Panc1 (cell line): ENCODE measurements around the gene GNAT1. TPM values are rescaled to one million over a fixed set of nuclear protein-coding genes. Genes with fewer than 3 reads are reported as not detected.
A peak's percentile ranks its signal among the peaks of the same experiment; 100 is the strongest.

Source experiments
- ATAC-seq: fragments of 200-7000 bp; cut with Tn5 transposase; 2 replicates; pipeline ENCODE4 v1.9.1; 2020; ENCODE audit warnings: mild to moderate bottlenecking, moderate library complexity
- BruUV-seq: library from RNA; stranded (reverse); fragments of 400-500 nt; replicated peaks from 2 replicates; lab custom pipeline; 2021; lab: Mats Ljungman, UMichigan
- CTCF ChIA-PET: fragments of 300-600 bp; sonication (Branson Sonifier 250); formaldehyde crosslinking; loops from one replicate; lab custom pipeline; 2022; ENCODE audit warnings: antibody characterized with exemption; lab: Charles Lee
- POLR2A ChIA-PET: fragments of 300-600 bp; sonication (Branson Sonifier 250); formaldehyde crosslinking; loops from one replicate; lab custom pipeline; 2022; ENCODE audit warnings: antibody characterized with exemption; lab: Charles Lee
- DNase-seq: peaks from one replicate; pipeline ENCODE4 v3.0.0-alpha.2; 2010; ENCODE audit warnings: low read depth, low spot score
- H3K27ac ChIP-seq: 2 replicates; pipeline ENCODE4 v1.5.1; 2011; ENCODE audit warnings: mild to moderate bottlenecking, low read length, inconsistent platforms
- H3K27me3 ChIP-seq: fragments of 200-500 bp; sonication (Bioruptor generic); 2 replicates; pipeline ENCODE4 v1.6.0; 2014; ENCODE audit warnings: low read length, inconsistent platforms; ENCODE audit not compliant: control insufficient read depth, insufficient read depth
- H3K36me3 ChIP-seq: fragments of 200-500 bp; sonication (Bioruptor generic); 2 replicates; pipeline ENCODE4 v1.5.1; 2014; ENCODE audit warnings: inconsistent platforms, mild to moderate bottlenecking, low read length, moderate library complexity; ENCODE audit not compliant: control insufficient read depth, insufficient read depth
- H3K4me1 ChIP-seq: 2 replicates; pipeline ENCODE4 v1.5.1; 2011; ENCODE audit warnings: inconsistent platforms, mild to moderate bottlenecking, low read length, moderate library complexity; ENCODE audit not compliant: control insufficient read depth, insufficient read depth
- H3K4me3 ChIP-seq, 2 experiments: 2 replicates each; pipeline ENCODE4 v1.5.1; 2011 to 2012; ENCODE audit warnings: low read depth in 2 of 2, low read length in 2 of 2, mild to moderate bottlenecking in 2 of 2, inconsistent platforms in 1 of 2, moderate library complexity in 1 of 2
- H3K9me3 ChIP-seq: fragments of 200-500 bp; sonication (Bioruptor generic); 2 replicates; pipeline ENCODE4 v1.5.1; 2014; ENCODE audit warnings: low read depth, mild to moderate bottlenecking, inconsistent platforms, low read length, moderate library complexity; ENCODE audit not compliant: control insufficient read depth, insufficient read depth
- POLR2AphosphoS5 ChIP-seq: IDR thresholded peaks from 2 replicates; pipeline ENCODE4 v1.6.1; 2012; ENCODE audit warnings: mild to moderate bottlenecking, low read depth, low read length, moderate library complexity
- SIN3A ChIP-seq: IDR thresholded peaks from 2 replicates; pipeline ENCODE4 v1.6.1; 2012; ENCODE audit warnings: low read depth, mild to moderate bottlenecking, low read length, moderate library complexity, borderline replicate concordance; ENCODE audit not compliant: insufficient read depth
- TCF7L2 ChIP-seq: IDR thresholded peaks from 2 replicates; pipeline ENCODE4 v1.6.1; 2011; ENCODE audit warnings: mild to moderate bottlenecking, low read depth, low read length, inconsistent platforms
- in situ Hi-C: cut with HindIII; loops from 2 replicates; pipeline ENCODE4 v1.10.0; 2016; ENCODE audit warnings: low sequenced_read_pairs, low pct_unique_long_range_greater_than_20kb
- intact Hi-C: fragments of 100-400 bp; cut with micrococcal nuclease; formaldehyde crosslinking; loops from one replicate; pipeline ENCODE4 v1.10.0; 2022; ENCODE audit not compliant: unreplicated experiment
- total RNA-seq: library from RNA; stranded (reverse); gene quantifications from one replicate; pipeline ENCODE4 v1.2.1, GENCODE V29; 2021; ENCODE audit not compliant: unreplicated experiment
- TF ChIP-seq, protein P1 (sequence below): fragments of 450-650 bp; IDR thresholded peaks from 2 replicates; pipeline ENCODE4 v1.5.1; 2017; ENCODE audit warnings: mild to moderate bottlenecking
- TF ChIP-seq, protein P2 (sequence below), 2 experiments: IDR thresholded peaks; 2 replicates each; pipeline ENCODE4 v1.6.1; 2011 to 2012; ENCODE audit warnings: low read depth in 2 of 2, control low read depth in 1 of 2, low read length in 1 of 2, mild to moderate bottlenecking in 1 of 2, moderate library complexity in 1 of 2; ENCODE audit not compliant: insufficient read depth in 1 of 2

The GNAT1 gene
- total RNA-seq, 1 experiment from 2014 or later = not detected

DNA sequence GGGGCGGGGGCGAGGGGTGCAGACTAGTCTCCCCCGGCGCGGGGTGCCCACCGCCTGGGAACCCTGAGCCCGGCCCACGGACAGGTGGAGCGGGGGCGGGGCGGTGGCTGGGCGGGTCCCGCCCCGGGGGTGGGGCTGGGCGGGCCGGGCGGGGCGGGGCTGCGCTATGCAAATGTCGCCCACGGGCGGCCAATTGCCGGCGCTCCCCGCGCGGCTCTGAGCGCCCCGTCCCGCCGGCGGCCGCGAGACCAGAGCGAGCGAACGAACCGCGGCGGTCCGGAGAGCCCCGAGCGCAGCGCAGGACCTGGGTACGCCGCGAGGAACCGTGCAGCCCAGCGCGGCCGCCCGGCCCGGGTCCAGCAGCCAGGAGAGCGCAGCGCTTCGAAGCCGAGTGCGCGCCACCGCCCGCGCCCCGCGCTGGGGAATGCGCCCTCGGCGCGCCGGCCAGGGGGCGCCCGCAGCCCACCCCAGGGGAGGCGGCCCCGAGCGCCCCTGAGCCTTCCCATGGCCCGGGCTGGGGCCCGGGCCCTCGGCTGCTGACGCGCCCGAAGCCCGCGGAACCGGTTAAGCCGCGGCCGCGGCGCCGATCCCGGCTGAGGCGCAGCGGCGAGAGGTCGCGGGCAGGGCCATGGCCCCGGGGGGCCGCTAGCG is 36.4 kb upstream of the GNAT1 start, which contains the start of gene SEMA3F:
Gene SEMA3F, plus strand, starts transcription at position 485 of the 651 bp plus-strand sequence. CDS start 4,299 bp downstream, outside the sequence.
- in situ Hi-C loops (no loop called here), intact Hi-C loops (no loop called here)
- TF ChIP-seq SIN3A (no peak), TCF7L2 (no peak), POLR2AphosphoS5 (no peak)
- TF ChIP-seq, protein P1, sequence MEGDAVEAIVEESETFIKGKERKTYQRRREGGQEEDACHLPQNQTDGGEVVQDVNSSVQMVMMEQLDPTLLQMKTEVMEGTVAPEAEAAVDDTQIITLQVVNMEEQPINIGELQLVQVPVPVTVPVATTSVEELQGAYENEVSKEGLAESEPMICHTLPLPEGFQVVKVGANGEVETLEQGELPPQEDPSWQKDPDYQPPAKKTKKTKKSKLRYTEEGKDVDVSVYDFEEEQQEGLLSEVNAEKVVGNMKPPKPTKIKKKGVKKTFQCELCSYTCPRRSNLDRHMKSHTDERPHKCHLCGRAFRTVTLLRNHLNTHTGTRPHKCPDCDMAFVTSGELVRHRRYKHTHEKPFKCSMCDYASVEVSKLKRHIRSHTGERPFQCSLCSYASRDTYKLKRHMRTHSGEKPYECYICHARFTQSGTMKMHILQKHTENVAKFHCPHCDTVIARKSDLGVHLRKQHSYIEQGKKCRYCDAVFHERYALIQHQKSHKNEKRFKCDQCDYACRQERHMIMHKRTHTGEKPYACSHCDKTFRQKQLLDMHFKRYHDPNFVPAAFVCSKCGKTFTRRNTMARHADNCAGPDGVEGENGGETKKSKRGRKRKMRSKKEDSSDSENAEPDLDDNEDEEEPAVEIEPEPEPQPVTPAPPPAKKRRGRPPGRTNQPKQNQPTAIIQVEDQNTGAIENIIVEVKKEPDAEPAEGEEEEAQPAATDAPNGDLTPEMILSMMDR = no peak; the same call in 1 of the 2 replicates
- TF ChIP-seq, protein P2, sequence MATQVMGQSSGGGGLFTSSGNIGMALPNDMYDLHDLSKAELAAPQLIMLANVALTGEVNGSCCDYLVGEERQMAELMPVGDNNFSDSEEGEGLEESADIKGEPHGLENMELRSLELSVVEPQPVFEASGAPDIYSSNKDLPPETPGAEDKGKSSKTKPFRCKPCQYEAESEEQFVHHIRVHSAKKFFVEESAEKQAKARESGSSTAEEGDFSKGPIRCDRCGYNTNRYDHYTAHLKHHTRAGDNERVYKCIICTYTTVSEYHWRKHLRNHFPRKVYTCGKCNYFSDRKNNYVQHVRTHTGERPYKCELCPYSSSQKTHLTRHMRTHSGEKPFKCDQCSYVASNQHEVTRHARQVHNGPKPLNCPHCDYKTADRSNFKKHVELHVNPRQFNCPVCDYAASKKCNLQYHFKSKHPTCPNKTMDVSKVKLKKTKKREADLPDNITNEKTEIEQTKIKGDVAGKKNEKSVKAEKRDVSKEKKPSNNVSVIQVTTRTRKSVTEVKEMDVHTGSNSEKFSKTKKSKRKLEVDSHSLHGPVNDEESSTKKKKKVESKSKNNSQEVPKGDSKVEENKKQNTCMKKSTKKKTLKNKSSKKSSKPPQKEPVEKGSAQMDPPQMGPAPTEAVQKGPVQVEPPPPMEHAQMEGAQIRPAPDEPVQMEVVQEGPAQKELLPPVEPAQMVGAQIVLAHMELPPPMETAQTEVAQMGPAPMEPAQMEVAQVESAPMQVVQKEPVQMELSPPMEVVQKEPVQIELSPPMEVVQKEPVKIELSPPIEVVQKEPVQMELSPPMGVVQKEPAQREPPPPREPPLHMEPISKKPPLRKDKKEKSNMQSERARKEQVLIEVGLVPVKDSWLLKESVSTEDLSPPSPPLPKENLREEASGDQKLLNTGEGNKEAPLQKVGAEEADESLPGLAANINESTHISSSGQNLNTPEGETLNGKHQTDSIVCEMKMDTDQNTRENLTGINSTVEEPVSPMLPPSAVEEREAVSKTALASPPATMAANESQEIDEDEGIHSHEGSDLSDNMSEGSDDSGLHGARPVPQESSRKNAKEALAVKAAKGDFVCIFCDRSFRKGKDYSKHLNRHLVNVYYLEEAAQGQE (IDR thresholded peaks at IDR 0.05; ENCODE audit: insufficient read depth in 1 of 2, low read depth in 2 of 2, low read length in 1 of 2) = no peak
- no peaks in the 10 kb centered on the region for H3K9me3 ChIP-seq
- peaks cover 34% of the 10 kb centered on the region for H3K4me1 ChIP-seq
- peak; percentile 80 for ATAC-seq
- H3K27me3 ChIP-seq = no peaks in the 10 kb centered on the region
- H3K27ac ChIP-seq = peak within 1 kb of the TSS; percentile 96
- POLR2A ChIA-PET = no interaction called here
- DNase-seq = no peak
- CTCF ChIA-PET = no interaction called here
- no peaks in the 10 kb centered on the region; the same call in 1 of the 2 replicates for H3K36me3 ChIP-seq
- peak within 1 kb of the TSS; percentile 63 to 69 for H3K4me3 ChIP-seq
- no TSS peak for BruUV-seq

DNA sequence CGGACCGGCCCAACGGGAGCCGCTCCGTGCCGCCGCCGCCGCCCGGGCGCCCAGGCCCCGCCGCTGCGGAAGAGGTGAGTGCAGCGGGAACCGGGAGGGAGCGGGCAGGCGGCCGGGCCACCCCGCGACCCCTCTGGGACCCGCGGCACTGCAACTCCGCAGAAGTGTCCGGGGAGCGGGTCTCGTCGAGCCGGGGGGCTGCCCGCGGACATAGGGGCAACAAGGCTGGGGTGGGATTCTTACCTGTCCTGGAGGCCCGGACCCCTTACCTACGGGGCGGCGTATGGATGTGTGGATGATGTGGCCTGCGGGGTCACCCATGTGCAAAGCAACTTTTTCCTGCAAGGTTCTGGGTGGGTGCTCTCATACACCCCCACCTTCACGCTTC is 35.9 kb upstream of the GNAT1 start:
- POLR2A ChIA-PET = no interaction called here

More for the DNA sequence above, 35.9 kb upstream of the GNAT1 start:
- DNase-seq (no peak), ATAC-seq (no peak; the same call in 1 of the 2 replicates)
- in situ Hi-C loops = no loop called here
- no peaks in the 10 kb centered on the region; the same call in 1 of the 2 replicates for H3K36me3 ChIP-seq
- no peaks in the 10 kb centered on the region for H3K27me3 ChIP-seq
- CTCF ChIA-PET = no interaction called here
- peak overlapping the region; percentile 63 to 69 for H3K4me3 ChIP-seq
- H3K4me1 ChIP-seq = peaks cover 39% of the 10 kb centered on the region
- peak overlapping the region; percentile 96 for H3K27ac ChIP-seq
- intact Hi-C loops = no loop called here
- H3K9me3 ChIP-seq = no peaks in the 10 kb centered on the region
- TF ChIP-seq SIN3A (no peak), POLR2AphosphoS5 (no peak)
- TF ChIP-seq, protein P1 = no peak
- TF ChIP-seq, protein P2 (IDR thresholded peaks at IDR 0.05; ENCODE audit: insufficient read depth in 1 of 2, low read depth in 2 of 2, low read length in 1 of 2) = no peak
- BruUV-seq = no TSS peak
